Measurements from ENCODE around the gene MACROH2A1.

- TF ChIP-seq CTCF (IDR thresholded peaks at IDR 0.05; ENCODE audit: insufficient read depth, low read length, poor library complexity, severe bottlenecking) (no peak), EZH2phosphoT487 (conservative IDR thresholded peaks at IDR 0.05; ENCODE audit: low read length) (no peak)
Measured at GRCh38 chr5:135388860-135389435, 10.1 kb downstream of the MACROH2A1 start.
